H1 (cell line): ENCODE results near the gene STXBP5L. TPM values are rescaled to one million over a fixed set of nuclear protein-coding genes. Genes with fewer than 3 reads are reported as not detected.
"Not testable (repeated sequence)": the region's sequence is repeated elsewhere in the genome, so short reads cannot be mapped to it uniquely, and the experiment has no call there.

Experiments used
- CTCF ChIA-PET: fragments of 300-600 bp; sonication (Branson Sonifier 250); formaldehyde crosslinking; loops from one replicate; lab custom pipeline; 2021; ENCODE audit not compliant: partially characterized antibody; lab: Charles Lee
- POLR2A ChIA-PET: fragments of 300-600 bp; sonication (Branson Sonifier 250); formaldehyde crosslinking; loops from one replicate; lab custom pipeline; 2021; ENCODE audit warnings: inconsistent platforms; ENCODE audit not compliant: partially characterized antibody; lab: Charles Lee
- DNase-seq, 2 experiments: peaks; one replicate each; pipeline versions ENCODE4 v3.0.0 to v3.0.0-alpha.2; 2010 to 2022; ENCODE audit warnings: low spot score in 2 of 2, low read depth in 1 of 2, mixed read lengths in 1 of 2
- FAIRE-seq: peaks from 2 replicates; lab custom pipeline; 2011; peaks lifted over from hg19 to GRCh38; lab: Jason Lieb, UNC
- H2AFZ ChIP-seq: 2 replicates; pipeline ENCODE4 v1.8.1; 2012; ENCODE audit warnings: low read length, inconsistent platforms
- H2AK5ac ChIP-seq: 2 replicates; pipeline ENCODE4 v1.6.1; 2013; ENCODE audit warnings: low read depth, low read length
- H2BK120ac ChIP-seq: replicated peaks from 2 replicates; pipeline ENCODE3; 2013; ENCODE audit warnings: low read depth, low read length, inconsistent platforms
- H2BK12ac ChIP-seq: 2 replicates; pipeline ENCODE4 v1.6.1; 2013; ENCODE audit warnings: low read depth, low read length
- H2BK15ac ChIP-seq: 2 replicates; pipeline ENCODE4 v1.6.1; 2013; ENCODE audit warnings: low read length
- H2BK20ac ChIP-seq: 2 replicates; pipeline ENCODE4 v1.6.1; 2013; ENCODE audit warnings: low read length
- H2BK5ac ChIP-seq: 2 replicates; pipeline ENCODE4 v1.6.1; 2013; ENCODE audit warnings: low read depth, low read length
- H3K14ac ChIP-seq: 2 replicates; pipeline ENCODE4 v1.6.1; 2013; ENCODE audit warnings: inconsistent platforms; ENCODE audit not compliant: insufficient read length
- H3K18ac ChIP-seq: 2 replicates; pipeline ENCODE4 v1.6.1; 2013; ENCODE audit warnings: low read length; ENCODE audit errors: extremely low read depth
- H3K23ac ChIP-seq: 2 replicates; pipeline ENCODE4 v1.6.1; 2013; ENCODE audit warnings: inconsistent platforms; ENCODE audit not compliant: insufficient read length
- H3K23me2 ChIP-seq: 2 replicates; pipeline ENCODE4 v1.6.1; 2013; ENCODE audit warnings: low read depth, low read length
- H3K27ac ChIP-seq: 2 replicates; pipeline ENCODE4 v1.6.1; 2011; ENCODE audit warnings: low read depth, low read length, inconsistent platforms
- H3K27me3 ChIP-seq, 4 experiments: replicated peaks in 1 of 4; 1 replicate in 1 of 4; 2 replicates in 3 of 4; pipeline versions ENCODE4 v1.6.1 to v1.8.1; 2011 to 2013; ENCODE audit warnings: low read length in 3 of 4, mild to moderate bottlenecking in 3 of 4, inconsistent platforms in 2 of 4, mixed read lengths in 2 of 4, moderate library complexity in 1 of 4; ENCODE audit not compliant: control insufficient read depth in 3 of 4, insufficient read depth in 3 of 4; ENCODE audit errors: extremely low read depth in 1 of 4
- H3K36me3 ChIP-seq, 4 experiments: 2 replicates each; pipeline versions ENCODE4 v1.6.1 to v1.8.1; 2011 to 2013; ENCODE audit warnings: mild to moderate bottlenecking in 4 of 4, low read length in 3 of 4, moderate library complexity in 2 of 4, control low read depth in 1 of 4, inconsistent platforms in 1 of 4; ENCODE audit not compliant: insufficient read depth in 4 of 4, control insufficient read depth in 2 of 4
- H3K4ac ChIP-seq: replicated peaks from 2 replicates; pipeline ENCODE3; 2013; ENCODE audit warnings: low read length, low read depth, mixed read lengths, inconsistent platforms; ENCODE audit not compliant: insufficient read length
- H3K4me1 ChIP-seq, 4 experiments: replicated peaks in 1 of 4; 1 replicate in 1 of 4; 2 replicates in 3 of 4; pipeline versions ENCODE4 v1.6.1 to v1.8.1; 2011 to 2013; ENCODE audit warnings: low read length in 3 of 4, inconsistent platforms in 2 of 4, mixed read lengths in 1 of 4; ENCODE audit not compliant: insufficient read depth in 4 of 4, control insufficient read depth in 3 of 4
- H3K4me2 ChIP-seq, 2 experiments: 2 replicates each; pipeline versions ENCODE4 v1.6.1 to v1.8.1; 2011 to 2013; ENCODE audit warnings: low read depth in 2 of 2, low read length in 2 of 2, control low read depth in 1 of 2, inconsistent platforms in 1 of 2, mild to moderate bottlenecking in 1 of 2; ENCODE audit not compliant: insufficient read depth in 1 of 2
- H3K4me3 ChIP-seq, 4 experiments: fragments of 200-600, 300-600 bp in 1 of 4; sonication (generic), shearing (Covaris generic), sonication (Bioruptor Twin) in 1 of 4; 2 replicates each; pipeline versions ENCODE4 v1.5.1 to v1.8.1; 2011 to 2016; ENCODE audit warnings: low read length in 4 of 4, low read depth in 3 of 4, control low read depth in 2 of 4, inconsistent platforms in 2 of 4, mild to moderate bottlenecking in 2 of 4, mixed read lengths in 1 of 4, moderate library complexity in 1 of 4; ENCODE audit not compliant: insufficient read depth in 2 of 4; ENCODE audit errors: extremely low read depth in 1 of 4
- H3K56ac ChIP-seq: replicated peaks from 2 replicates; pipeline ENCODE3; 2013; ENCODE audit warnings: low read depth, mild to moderate bottlenecking, mixed read lengths, low read length, inconsistent platforms; ENCODE audit not compliant: insufficient read length
- H3K79me1 ChIP-seq: 2 replicates; pipeline ENCODE4 v1.6.1; 2013; ENCODE audit warnings: low read depth, low read length, control low read depth
- H3K79me2 ChIP-seq, 2 experiments: 2 replicates each; pipeline versions ENCODE4 v1.6.1 to v1.8.1; 2012 to 2013; ENCODE audit warnings: low read length in 2 of 2, mild to moderate bottlenecking in 2 of 2, inconsistent platforms in 1 of 2; ENCODE audit not compliant: insufficient read depth in 2 of 2, control insufficient read depth in 1 of 2
- H3K9ac ChIP-seq, 4 experiments: replicated peaks in 1 of 4; 1 replicate in 1 of 4; 2 replicates in 3 of 4; pipeline versions ENCODE4 v1.6.1 to v1.8.1; 2011 to 2013; ENCODE audit warnings: low read depth in 3 of 4, low read length in 3 of 4, control low read depth in 2 of 4, mild to moderate bottlenecking in 2 of 4, moderate library complexity in 2 of 4, inconsistent platforms in 1 of 4; ENCODE audit errors: extremely low read depth in 1 of 4
- H3K9me3 ChIP-seq, 2 experiments: 2 replicates each; pipeline versions ENCODE4 v1.6.1 to v1.8.1; 2012 to 2013; ENCODE audit warnings: mild to moderate bottlenecking in 2 of 2, moderate library complexity in 2 of 2, control low read depth in 1 of 2, inconsistent platforms in 1 of 2, low read depth in 1 of 2, low read length in 1 of 2, mixed read lengths in 1 of 2; ENCODE audit not compliant: insufficient read depth in 2 of 2
- H4K20me1 ChIP-seq, 2 experiments: replicated peaks in 1 of 2; 2 replicates each; pipeline versions ENCODE3 to v1.8.1; 2011 to 2013; ENCODE audit warnings: inconsistent platforms in 2 of 2, low read length in 2 of 2, mild to moderate bottlenecking in 1 of 2; ENCODE audit not compliant: insufficient read depth in 2 of 2, control insufficient read depth in 1 of 2
- H4K5ac ChIP-seq: 2 replicates; pipeline ENCODE4 v1.6.1; 2013; ENCODE audit warnings: low read length, low read depth, mixed read lengths, inconsistent platforms; ENCODE audit not compliant: insufficient read length
- H4K8ac ChIP-seq: 2 replicates; pipeline ENCODE4 v1.8.0; 2013; ENCODE audit warnings: mild to moderate bottlenecking, moderate library complexity, low read length, inconsistent platforms; ENCODE audit not compliant: insufficient read depth; ENCODE audit errors: extremely low read depth
- H4K91ac ChIP-seq: replicated peaks from 2 replicates; pipeline ENCODE3; 2013; ENCODE audit warnings: low read length, mixed read lengths, inconsistent platforms; ENCODE audit not compliant: insufficient read length
- WGBS, 2 experiments: shearing (Covaris generic) in 1 of 2; methylation state at CpG; one replicate each; pipeline versions ENCODE4 v1.1.6 to v1.1.7; 2013 to 2015; ENCODE audit warnings: low lambda C conversion rate in 2 of 2, mixed read lengths in 2 of 2, inconsistent platforms in 1 of 2, low coverage in 1 of 2, missing lambda C conversion rate in 1 of 2; ENCODE audit not compliant: insufficient replicate concordance in 2 of 2, insufficient coverage in 1 of 2, insufficient read length in 1 of 2; ENCODE audit errors: extremely low coverage in 1 of 2, missing lambda C conversion rate in 1 of 2; 5-methylcytosine and 5-hydroxymethylcytosine counted together
- polyA plus RNA-seq, 7 experiments: library from polyadenylated mRNA; depleted of rRNA in 3 of 7; stranded (reverse) in 5 of 7; unstranded in 2 of 7; fragments of >200 nt in 5 of 7; fragments of 200-250 nt in 2 of 7; gene quantifications; 1 replicate in 5 of 7; 2 replicates in 1 of 7; 4 replicates in 1 of 7; pipeline versions ENCODE4 v1.2.1 to v1.2.3, GENCODE V29; 2011 to 2013; ENCODE audit warnings: missing spikeins in 2 of 7, mixed read lengths in 2 of 7
- total RNA-seq: library from RNA; stranded (reverse); fragmentation: NEBNext Ultra II Directional; extraction: Animal tissue kit (Norgen Biotek cat#: 25700); gene quantifications from 2 replicates; pipeline ENCODE4 v1.2.1, GENCODE V29; 2021

Gene STXBP5L
- total and polyA plus RNA-seq, 2 of the 8 experiments (the other 6 are each of a cell fraction or from before 2014, with no cell fraction given) = 2.0 to 6.0 TPM

DNA sequence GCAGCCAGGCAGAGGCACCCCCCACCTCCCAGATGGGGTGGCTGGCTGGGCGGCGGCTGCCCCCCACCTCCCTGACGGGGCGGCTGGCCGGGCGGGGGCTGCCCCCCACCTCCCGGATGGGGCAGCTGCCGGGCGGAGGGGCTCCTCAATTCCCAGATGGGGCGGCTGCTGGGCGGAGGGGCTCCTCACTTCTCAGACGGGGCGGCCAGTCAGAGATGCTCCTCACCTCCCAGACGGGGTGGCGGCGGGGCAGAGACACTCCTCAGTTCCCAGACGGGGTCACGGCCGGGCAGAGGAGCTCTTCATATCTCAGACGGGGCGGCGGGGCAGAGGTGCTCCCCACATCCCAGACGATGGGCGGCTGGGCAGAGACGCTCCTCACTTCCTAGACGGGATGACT is 282.6 kb downstream of the STXBP5L start:
- CTCF ChIA-PET, H2AFZ ChIP-seq, H2BK15ac ChIP-seq, H3K9ac ChIP-seq, H4K5ac ChIP-seq, H2BK20ac ChIP-seq, H4K8ac ChIP-seq, H3K23me2 ChIP-seq, H3K18ac ChIP-seq, POLR2A ChIA-PET, H3K4ac ChIP-seq, H2BK5ac ChIP-seq, FAIRE-seq, H4K91ac ChIP-seq, DNase-seq, H2BK120ac ChIP-seq, H3K27me3 ChIP-seq, H4K20me1 ChIP-seq, H3K4me2 ChIP-seq, H3K4me3 ChIP-seq, H2AK5ac ChIP-seq, H3K56ac ChIP-seq, H3K79me1 ChIP-seq, H3K23ac ChIP-seq, H3K36me3 ChIP-seq, H3K27ac ChIP-seq, H3K79me2 ChIP-seq, H3K14ac ChIP-seq, H3K4me1 ChIP-seq, H2BK12ac ChIP-seq: not testable (repeated sequence)
- whole genome bisulfite sequencing, 2 experiments = 100% methylated on average over 6 of the region's 26 CpGs; no CpG with 5 or more reads in 1 of the 2 experiments
- peaks cover 0 to 16% of the 10 kb centered on the region in 2 experiments; a peak in 2 of 4 replicates for H3K9me3 ChIP-seq
